ENCODE data around the gene LGI2.

DNA sequence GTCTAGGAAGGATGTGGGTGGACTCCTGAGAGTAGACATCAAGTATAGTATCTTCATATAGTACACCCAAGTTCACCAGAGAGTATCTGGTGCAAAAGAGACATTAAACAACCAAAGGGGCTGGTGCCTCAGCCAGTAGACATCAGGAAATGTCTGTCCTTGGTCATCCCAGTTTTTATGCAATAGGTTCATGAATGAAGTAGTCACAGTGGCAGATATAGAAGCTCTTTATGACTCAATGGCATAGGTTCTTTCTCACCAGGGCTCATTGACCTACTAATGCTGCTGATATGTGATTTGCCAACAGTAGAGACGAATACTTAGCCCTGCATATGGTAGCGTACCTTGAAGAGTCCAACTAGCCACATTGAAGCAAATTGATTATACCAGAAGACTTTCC is 72.9 kb downstream of the LGI2 start:
- TF ChIP-seq, protein P1, sequence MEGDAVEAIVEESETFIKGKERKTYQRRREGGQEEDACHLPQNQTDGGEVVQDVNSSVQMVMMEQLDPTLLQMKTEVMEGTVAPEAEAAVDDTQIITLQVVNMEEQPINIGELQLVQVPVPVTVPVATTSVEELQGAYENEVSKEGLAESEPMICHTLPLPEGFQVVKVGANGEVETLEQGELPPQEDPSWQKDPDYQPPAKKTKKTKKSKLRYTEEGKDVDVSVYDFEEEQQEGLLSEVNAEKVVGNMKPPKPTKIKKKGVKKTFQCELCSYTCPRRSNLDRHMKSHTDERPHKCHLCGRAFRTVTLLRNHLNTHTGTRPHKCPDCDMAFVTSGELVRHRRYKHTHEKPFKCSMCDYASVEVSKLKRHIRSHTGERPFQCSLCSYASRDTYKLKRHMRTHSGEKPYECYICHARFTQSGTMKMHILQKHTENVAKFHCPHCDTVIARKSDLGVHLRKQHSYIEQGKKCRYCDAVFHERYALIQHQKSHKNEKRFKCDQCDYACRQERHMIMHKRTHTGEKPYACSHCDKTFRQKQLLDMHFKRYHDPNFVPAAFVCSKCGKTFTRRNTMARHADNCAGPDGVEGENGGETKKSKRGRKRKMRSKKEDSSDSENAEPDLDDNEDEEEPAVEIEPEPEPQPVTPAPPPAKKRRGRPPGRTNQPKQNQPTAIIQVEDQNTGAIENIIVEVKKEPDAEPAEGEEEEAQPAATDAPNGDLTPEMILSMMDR (conservative IDR thresholded peaks at IDR 0.05; ENCODE audit: low read depth, low read length), result no peak
- TF ChIP-seq EZH2 (IDR thresholded peaks at IDR 0.05; ENCODE audit: borderline replicate concordance, low read depth, low read length, poor library complexity, severe bottlenecking), result no peak

Measured in A673 (cell line).